Measurements from ENCODE around the gene ZFAND6.

Gene ZFAND6

DNA sequence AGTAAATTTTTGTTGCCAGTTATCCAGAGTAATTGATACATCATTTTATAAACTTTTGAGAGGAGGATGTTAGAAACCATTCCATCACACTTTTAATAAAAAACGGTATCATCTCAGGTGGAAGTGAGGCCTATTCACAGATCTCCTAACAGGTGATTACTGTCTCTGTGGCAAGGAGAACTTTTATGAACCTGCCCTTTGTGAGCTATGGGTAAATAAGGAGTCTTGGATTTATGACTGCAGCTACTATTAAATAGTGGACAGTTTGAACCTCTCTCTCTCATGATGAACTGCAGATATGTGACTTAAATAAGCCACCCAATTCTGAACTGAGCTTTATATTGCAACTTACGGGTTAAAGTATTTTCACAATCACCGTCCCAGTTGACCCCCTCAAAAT, 45.7 kb downstream of the ZFAND6 start:
- H3K4me3 ChIP-seq (ENCODE audit: low read depth, low read length), result no peak overlapping the region
- TF ChIP-seq CTCF (IDR thresholded peaks at IDR 0.05; ENCODE audit: low read depth, low read length), result no peak

DNA sequence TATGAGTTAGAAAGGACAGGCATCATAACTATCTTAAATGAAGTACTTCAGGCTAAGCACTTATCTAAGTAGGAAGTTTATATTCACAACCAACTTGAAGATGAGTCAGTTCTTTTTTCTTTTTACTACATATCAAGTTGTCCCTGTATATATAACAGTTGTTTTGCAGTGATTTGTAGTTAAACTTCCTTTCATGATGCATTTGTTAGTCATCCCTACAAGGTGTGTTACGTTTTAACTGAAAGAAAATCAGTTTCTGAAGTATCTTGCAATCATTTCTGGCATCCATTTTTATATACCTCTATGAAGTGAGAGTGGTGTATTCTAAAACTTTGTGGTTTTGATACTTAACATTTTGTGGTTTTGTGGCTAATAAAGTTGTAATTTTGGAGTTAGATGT, 46.1 kb downstream of the ZFAND6 start:
- no peak overlapping the region for H3K4me3 ChIP-seq (ENCODE audit: low read depth, low read length)
- TF ChIP-seq CTCF (IDR thresholded peaks at IDR 0.05; ENCODE audit: low read depth, low read length), result no peak

GRCh38 chr15:80106051-80106450, 46.6 kb downstream of the ZFAND6 start:
- no peak for TF ChIP-seq CTCF (IDR thresholded peaks at IDR 0.05; ENCODE audit: low read depth, low read length)
- H3K4me3 ChIP-seq (ENCODE audit: low read depth, low read length), result no peak overlapping the region

DNA sequence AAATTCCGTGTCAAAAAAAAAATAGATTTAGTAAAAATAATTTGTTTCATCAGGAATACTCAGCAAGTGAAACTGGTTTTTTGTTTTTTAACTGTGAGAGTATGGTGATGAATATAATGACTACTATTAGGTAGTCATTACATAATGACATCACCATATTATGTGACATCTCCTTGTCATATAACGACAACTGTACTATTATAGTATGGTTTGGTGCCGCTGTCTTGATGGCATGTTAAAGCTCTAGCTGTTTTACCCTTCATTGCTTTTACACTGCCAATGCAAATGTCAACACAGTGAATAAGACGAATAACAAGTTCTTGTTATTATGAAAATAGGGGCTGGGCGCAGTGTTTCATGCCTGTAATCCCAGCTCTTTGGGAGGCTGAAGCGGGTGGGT, 47.7 kb downstream of the ZFAND6 start:
- H3K4me3 ChIP-seq (ENCODE audit: low read depth, low read length), result no peak overlapping the region
- TF ChIP-seq CTCF (IDR thresholded peaks at IDR 0.05; ENCODE audit: low read depth, low read length), result no peak

GRCh38 chr15:80107774-80108173, 48.3 kb downstream of the ZFAND6 start:
- no peak overlapping the region for H3K4me3 ChIP-seq (ENCODE audit: low read depth, low read length)
- no peak for TF ChIP-seq CTCF (IDR thresholded peaks at IDR 0.05; ENCODE audit: low read depth, low read length)

GRCh38 chr15:80109388-80109787, 49.9 kb downstream of the ZFAND6 start:
- TF ChIP-seq CTCF (IDR thresholded peaks at IDR 0.05; ENCODE audit: low read depth, low read length), result no peak
- no peak overlapping the region for H3K4me3 ChIP-seq (ENCODE audit: low read depth, low read length)

GRCh38 chr15:80110920-80111319, 51.4 kb downstream of the ZFAND6 start:
- no peak overlapping the region for H3K4me3 ChIP-seq (ENCODE audit: low read depth, low read length)
- no peak for TF ChIP-seq CTCF (IDR thresholded peaks at IDR 0.05; ENCODE audit: low read depth, low read length)

Data from WI38 (cell line).